ENCODE results near the gene RASA4B. TPM values are rescaled to one million over a fixed set of nuclear protein-coding genes. Genes with fewer than 3 reads are reported as not detected.

Gene RASA4B
- total and polyA plus RNA-seq, 2 donors (not counting 3 experiments of a cell fraction or from before 2014, with no cell fraction given): 3.2 to 9.8 TPM

DNA sequence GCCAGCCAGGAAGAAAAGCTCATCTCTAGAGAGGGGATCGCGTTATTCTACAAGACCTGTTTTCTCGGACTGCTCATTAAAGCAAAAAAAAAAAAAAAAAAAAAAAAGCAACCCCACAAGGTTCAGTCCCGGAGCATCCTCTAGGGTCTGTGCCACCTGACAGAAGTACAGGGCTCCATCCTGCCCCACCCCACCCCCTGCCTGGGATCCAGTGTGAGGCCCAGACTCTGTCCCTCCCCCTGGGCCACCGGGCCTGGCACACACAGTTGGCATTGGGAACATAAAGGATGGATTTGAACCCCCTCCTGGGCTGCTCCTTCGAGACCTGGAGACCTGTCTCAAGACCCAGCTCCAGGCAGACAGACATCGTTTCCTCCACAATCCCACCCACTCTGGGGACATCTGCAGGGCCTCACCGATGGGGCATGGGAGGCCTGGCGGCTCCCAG, 83.5 kb downstream of the RASA4B start:
- Histone ChIP-seq H3K27me3 (ENCODE audit: control insufficient read depth in 2 of 2, insufficient read depth in 2 of 2, low read length in 2 of 2) (no peaks in the 10 kb centered on the region), H4K20me1 (replicated peaks; ENCODE audit: control insufficient read depth, extremely low read depth, insufficient read depth, low read length) (no peaks in the 10 kb centered on the region), H3K27ac (ENCODE audit: insufficient read depth, low read depth, low read length) (peak overlapping the region; percentile 54), H3K9me3 (replicated peaks; ENCODE audit: control insufficient read depth, insufficient read depth, low read length) (no peaks in the 10 kb centered on the region), H3K9ac (replicated peaks; ENCODE audit: extremely low read depth, insufficient read depth, low read length) (peak overlapping the region; percentile 77), H3K4me1 (ENCODE audit: control insufficient read depth, extremely low read depth, insufficient read depth, low read length) (peaks cover 6% of the 10 kb centered on the region), H3K9me1 (replicated peaks; ENCODE audit: control insufficient read depth, extremely low read depth, insufficient read depth, low read length) (no peaks in the 10 kb centered on the region), H3K4me2 (ENCODE audit: insufficient read depth, low read length) (peak overlapping the region; percentile 62), H3K4me3 (replicated peaks in 1 of 3; ENCODE audit: insufficient read depth in 1 of 3, low read depth in 1 of 3, low read length in 3 of 3) (peak overlapping the region; percentile 82 to 98 (median 83)), H3K36me3 (ENCODE audit: control insufficient read depth in 2 of 2, extremely low read depth in 1 of 2, insufficient read depth in 2 of 2, low read length in 2 of 2) (peaks cover under 1 to 2% of the 10 kb centered on the region in 2 experiments), H3K79me2 (ENCODE audit: control insufficient read depth, insufficient read depth, low read length) (peaks cover 19% of the 10 kb centered on the region), H2AFZ (ENCODE audit: low read depth, low read length) (peak overlapping the region; percentile 61)
- BruUV-seq (replicated peaks): no TSS peak
- dilution Hi-C loops (cut with MboI; ENCODE audit: extremely low pct_ligation_motif_present, low sequenced_read_pairs) (no loop called here), intact Hi-C loops (cut with micrococcal nuclease) (no loop called here)
- FAIRE-seq: no peak
- no peak for DNase-seq (ENCODE audit: low read depth, low spot score)
- TF ChIP-seq GATA2 (IDR thresholded peaks at IDR 0.05; ENCODE audit: insufficient read depth, insufficient read length, low read depth, low read length) (no peak), FOS (IDR thresholded peaks at IDR 0.05; ENCODE audit: borderline replicate concordance, insufficient read depth, low read length) (no peak), POLR2A (IDR thresholded peaks at IDR 0.05; ENCODE audit: low read depth, low read length) (no peak), MAX (IDR thresholded peaks at IDR 0.05; ENCODE audit: insufficient read depth, insufficient read length) (no peak), MYC (IDR thresholded peaks at IDR 0.05; ENCODE audit: low read depth, low read length) (no peak), JUN (IDR thresholded peaks at IDR 0.05; ENCODE audit: borderline replicate concordance, insufficient read depth, insufficient read length, low read depth) (no peak), POLR2AphosphoS5 (IDR thresholded peaks at IDR 0.05; ENCODE audit: insufficient read depth, low read depth, low read length) (no peak), EZH2 (IDR thresholded peaks at IDR 0.05; ENCODE audit: borderline replicate concordance, low read depth, low read length, severe bottlenecking) (no peak)
- TF ChIP-seq, protein P1, sequence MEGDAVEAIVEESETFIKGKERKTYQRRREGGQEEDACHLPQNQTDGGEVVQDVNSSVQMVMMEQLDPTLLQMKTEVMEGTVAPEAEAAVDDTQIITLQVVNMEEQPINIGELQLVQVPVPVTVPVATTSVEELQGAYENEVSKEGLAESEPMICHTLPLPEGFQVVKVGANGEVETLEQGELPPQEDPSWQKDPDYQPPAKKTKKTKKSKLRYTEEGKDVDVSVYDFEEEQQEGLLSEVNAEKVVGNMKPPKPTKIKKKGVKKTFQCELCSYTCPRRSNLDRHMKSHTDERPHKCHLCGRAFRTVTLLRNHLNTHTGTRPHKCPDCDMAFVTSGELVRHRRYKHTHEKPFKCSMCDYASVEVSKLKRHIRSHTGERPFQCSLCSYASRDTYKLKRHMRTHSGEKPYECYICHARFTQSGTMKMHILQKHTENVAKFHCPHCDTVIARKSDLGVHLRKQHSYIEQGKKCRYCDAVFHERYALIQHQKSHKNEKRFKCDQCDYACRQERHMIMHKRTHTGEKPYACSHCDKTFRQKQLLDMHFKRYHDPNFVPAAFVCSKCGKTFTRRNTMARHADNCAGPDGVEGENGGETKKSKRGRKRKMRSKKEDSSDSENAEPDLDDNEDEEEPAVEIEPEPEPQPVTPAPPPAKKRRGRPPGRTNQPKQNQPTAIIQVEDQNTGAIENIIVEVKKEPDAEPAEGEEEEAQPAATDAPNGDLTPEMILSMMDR (IDR thresholded peaks at IDR 0.05; ENCODE audit: extremely low read depth in 1 of 2, insufficient read depth in 1 of 2, low read depth in 1 of 2, low read length in 2 of 2): no peak
- CTCF ChIA-PET: interaction anchor here (0.9 to 2.2 kb wide), 4 partner anchors 21 to 154 kb away, joined by 3 to 9 read pairs (median 4); no protein-coding TSS in a partner anchor
- POLR2A ChIA-PET: interaction anchor here (0.6 kb wide), 1 partner anchor 38 kb away, joined by 3 read pairs; the partner anchor contains the start of gene PRKRIP1

Data from endothelial cell of umbilical vein (primary cell).